Measurements from ENCODE around the gene PLPPR3. TPM values are rescaled to one million over a fixed set of nuclear protein-coding genes. Genes with fewer than 3 reads are reported as not detected.
"Not testable (repeated sequence)": the region's sequence is repeated elsewhere in the genome, so short reads cannot be mapped to it uniquely, and the experiment has no call there.

PLPPR3 gene
- polyA plus RNA-seq, 1 of the 3 experiments (the other 2 are of a cell fraction): 1.6 TPM

DNA sequence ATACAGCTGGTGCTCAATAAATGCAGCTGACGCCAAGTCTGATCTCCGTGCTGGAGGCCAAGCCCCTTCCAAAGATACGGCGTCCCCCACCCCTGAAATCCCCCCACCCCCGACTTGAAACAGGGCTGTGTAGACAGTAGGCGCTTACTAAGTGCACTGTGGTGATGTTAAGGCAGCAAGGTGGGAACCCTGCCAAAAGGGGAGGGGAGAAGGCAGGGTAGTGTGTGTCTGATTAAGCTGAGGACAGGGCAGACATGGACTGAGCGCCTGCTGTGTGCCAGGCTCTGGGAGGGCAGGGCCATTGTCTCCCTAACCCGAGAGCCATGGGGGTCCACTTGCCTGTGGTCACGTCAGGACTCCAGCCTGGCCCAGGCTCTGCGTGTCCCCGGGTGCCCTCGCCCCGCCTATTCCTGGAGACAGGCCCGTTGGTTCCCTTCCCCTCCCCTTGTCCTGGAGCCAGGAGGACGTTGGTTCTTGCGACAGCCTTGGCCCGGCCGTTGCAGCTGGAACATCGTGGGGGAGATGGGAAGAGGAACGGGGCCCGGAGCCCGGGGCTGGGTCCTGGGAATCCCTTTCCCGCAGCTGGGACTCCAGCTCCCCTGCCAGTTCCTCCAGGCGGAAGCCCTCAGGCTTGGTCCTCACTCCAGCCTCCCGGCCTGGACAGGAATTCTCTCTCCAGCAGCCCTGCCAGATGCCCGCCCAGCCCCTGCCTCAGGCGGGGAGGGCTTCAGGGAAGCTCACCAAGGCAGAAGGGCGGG is 28.6 kb upstream of the PLPPR3 start:
- ChIA-PET CTCF (interaction anchor here (0.9 to 1.9 kb wide), 8 partner anchors 10 to 71 kb away, joined by 3 to 8 read pairs (median 4); partner anchors contain the start of gene CFD), POLR2A (interaction anchor here (0.9 kb wide), 1 partner anchor 54 kb away, joined by 3 read pairs; no protein-coding TSS in a partner anchor)
- Histone ChIP-seq H3K9me3 (no peaks in the 10 kb centered on the region), H3K27me3 (ENCODE audit: insufficient read depth) (peaks cover 71% of the 10 kb centered on the region), H3K4me3 (ENCODE audit: low read depth in 2 of 2, low read length in 1 of 2) (no peak overlapping the region), H3K4me2 (peak overlapping the region; percentile 44; the same call in 1 of the 2 replicates), H3K4me1 (ENCODE audit: control insufficient read depth in 1 of 2, insufficient read depth in 2 of 2, low read depth in 1 of 2, low read length in 1 of 2) (peaks cover 0 to 8% of the 10 kb centered on the region in 2 experiments; a peak in 1 of 4 replicates), H3K9me2 (no peaks in the 10 kb centered on the region), H3F3A (replicated peaks; ENCODE audit: insufficient read depth) (peaks cover 13% of the 10 kb centered on the region), H3K27ac (ENCODE audit: low read depth in 2 of 2, low read length in 1 of 2) (no peak overlapping the region), H3K9ac (no peak overlapping the region), H2AFZ (ENCODE audit: low read depth) (no peak overlapping the region), H4K20me1 (ENCODE audit: insufficient read depth) (no peaks in the 10 kb centered on the region), H3K79me2 (ENCODE audit: insufficient read depth) (no peaks in the 10 kb centered on the region), H3K36me3 (replicated peaks in 1 of 2; ENCODE audit: control insufficient read depth in 1 of 2, insufficient read depth in 2 of 2, low read length in 1 of 2) (no peaks in the 10 kb centered on the region)
- TF ChIP-seq NRF1 (IDR thresholded peaks at IDR 0.05; ENCODE audit: low read depth, low read length): no peak
- TF ChIP-seq FOXJ3 (CRISPR knock-in tag; IDR thresholded peaks at IDR 0.05): no peak
- no peak for TF ChIP-seq FOXM1 (IDR thresholded peaks at IDR 0.05; ENCODE audit: low read depth)
- TF ChIP-seq TEAD4 (IDR thresholded peaks at IDR 0.05; ENCODE audit: borderline replicate concordance, insufficient read depth): no peak
- no peak for TF ChIP-seq MXI1 (IDR thresholded peaks at IDR 0.05; ENCODE audit: low read depth, low read length)
- 0 out of 4 replicates have a peak, but pooled peaks of 1 of the 2 experiments have one; percentile 14 for TF ChIP-seq EP300 (IDR thresholded peaks at IDR 0.05; ENCODE audit: borderline replicate concordance in 1 of 2, low read depth in 1 of 2, low read length in 1 of 2)
- TF ChIP-seq TAF1 (IDR thresholded peaks at IDR 0.05; ENCODE audit: borderline replicate concordance, low read depth, low read length): no peak
- no peak for TF ChIP-seq CHD2 (IDR thresholded peaks at IDR 0.05; ENCODE audit: low read length, partially characterized antibody)
- TF ChIP-seq TCF12 (IDR thresholded peaks at IDR 0.05): peak; percentile 19; the same call in 1 of the 2 replicates
- TF ChIP-seq SIN3A (IDR thresholded peaks at IDR 0.05; ENCODE audit: borderline replicate concordance, low read depth, low read length): no peak
- no peak for TF ChIP-seq YY1 (IDR thresholded peaks at IDR 0.05; ENCODE audit: low read depth)
- no peak for TF ChIP-seq MEF2A (IDR thresholded peaks at IDR 0.05; ENCODE audit: borderline replicate concordance, low read depth)
- no peak for TF ChIP-seq EZH2phosphoT487 (IDR thresholded peaks at IDR 0.05; ENCODE audit: borderline replicate concordance, low read depth)
- TF ChIP-seq RXRA (IDR thresholded peaks at IDR 0.05; ENCODE audit: borderline replicate concordance, low read depth): no peak
- TF ChIP-seq, protein P1, sequence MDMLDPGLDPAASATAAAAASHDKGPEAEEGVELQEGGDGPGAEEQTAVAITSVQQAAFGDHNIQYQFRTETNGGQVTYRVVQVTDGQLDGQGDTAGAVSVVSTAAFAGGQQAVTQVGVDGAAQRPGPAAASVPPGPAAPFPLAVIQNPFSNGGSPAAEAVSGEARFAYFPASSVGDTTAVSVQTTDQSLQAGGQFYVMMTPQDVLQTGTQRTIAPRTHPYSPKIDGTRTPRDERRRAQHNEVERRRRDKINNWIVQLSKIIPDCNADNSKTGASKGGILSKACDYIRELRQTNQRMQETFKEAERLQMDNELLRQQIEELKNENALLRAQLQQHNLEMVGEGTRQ (IDR thresholded peaks at IDR 0.05; ENCODE audit: borderline replicate concordance, low read depth, low read length): no peak
- TF ChIP-seq GABPA (IDR thresholded peaks at IDR 0.05; ENCODE audit: low read depth): no peak
- TF ChIP-seq IRF3 (IDR thresholded peaks at IDR 0.05; ENCODE audit: low read depth, low read length): no peak
- WGBS (ENCODE audit: low lambda C conversion rate): 13% methylated on average over 18 of the region's 28 CpGs
- DNase-seq: peak; percentile 80

DNA sequence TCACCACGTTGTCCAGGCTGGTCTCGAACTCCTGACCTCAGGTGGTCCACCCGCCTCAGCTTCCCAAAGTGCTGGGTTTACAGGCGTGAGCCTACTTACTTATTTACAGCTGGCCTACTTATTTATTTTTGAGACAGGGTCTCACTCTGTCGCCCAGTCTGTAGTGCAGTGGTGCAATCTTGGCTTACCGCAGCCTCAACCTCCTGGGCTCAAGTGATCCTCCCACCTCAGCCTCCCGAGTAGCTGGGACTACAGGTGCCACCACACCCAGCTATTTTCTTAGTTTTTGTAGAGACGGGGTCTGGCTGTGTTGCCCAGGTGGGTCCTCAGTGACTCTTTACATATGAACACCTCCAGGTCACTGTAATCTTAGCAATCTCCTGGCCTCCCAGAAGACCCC is 27.4 kb upstream of the PLPPR3 start:
- H4K20me1 ChIP-seq (ENCODE audit: insufficient read depth); H3K4me2 ChIP-seq; H3K79me2 ChIP-seq (ENCODE audit: insufficient read depth); H3K36me3 ChIP-seq (replicated peaks in 1 of 2; ENCODE audit: control insufficient read depth in 1 of 2, insufficient read depth in 2 of 2, low read length in 1 of 2); POLR2A ChIA-PET; H3K27ac ChIP-seq (ENCODE audit: low read depth in 2 of 2, low read length in 1 of 2); H3K9ac ChIP-seq; H3K9me2 ChIP-seq; H3K9me3 ChIP-seq; H2AFZ ChIP-seq (ENCODE audit: low read depth); DNase-seq; H3K4me3 ChIP-seq (ENCODE audit: low read depth in 2 of 2, low read length in 1 of 2); H3K4me1 ChIP-seq (ENCODE audit: control insufficient read depth in 1 of 2, insufficient read depth in 2 of 2, low read depth in 1 of 2, low read length in 1 of 2): not testable (repeated sequence)
- CTCF ChIA-PET: interaction anchor here (0.9 to 1.9 kb wide), 4 partner anchors 10 to 133 kb away, joined by 3 to 8 read pairs (median 4); partner anchors contain the start of gene CFD
- WGBS (ENCODE audit: low lambda C conversion rate): 56% methylated on average over 8 of the region's 8 CpGs
- H3F3A ChIP-seq (replicated peaks; ENCODE audit: insufficient read depth): peaks cover 18% of the 10 kb centered on the region
- peaks cover 72% of the 10 kb centered on the region for H3K27me3 ChIP-seq (ENCODE audit: insufficient read depth)
